GM18909 (cell line): Measurements from ENCODE around the gene GIPC2.
A peak's percentile ranks its signal among the peaks of the same experiment; 100 is the strongest.
"Not testable (repeated sequence)": the region's sequence is repeated elsewhere in the genome, so short reads cannot be mapped to it uniquely, and the experiment has no call there.

Experiments used
- ATAC-seq: cut with Tn5 transposase; IDR thresholded peaks from one replicate; pipeline ENCODE4 v1.9.1; 2021; ENCODE audit warnings: mild to moderate bottlenecking; ENCODE audit not compliant: unreplicated experiment, poor library complexity

Gene GIPC2, protein sequence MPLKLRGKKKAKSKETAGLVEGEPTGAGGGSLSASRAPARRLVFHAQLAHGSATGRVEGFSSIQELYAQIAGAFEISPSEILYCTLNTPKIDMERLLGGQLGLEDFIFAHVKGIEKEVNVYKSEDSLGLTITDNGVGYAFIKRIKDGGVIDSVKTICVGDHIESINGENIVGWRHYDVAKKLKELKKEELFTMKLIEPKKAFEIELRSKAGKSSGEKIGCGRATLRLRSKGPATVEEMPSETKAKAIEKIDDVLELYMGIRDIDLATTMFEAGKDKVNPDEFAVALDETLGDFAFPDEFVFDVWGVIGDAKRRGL

DNA sequence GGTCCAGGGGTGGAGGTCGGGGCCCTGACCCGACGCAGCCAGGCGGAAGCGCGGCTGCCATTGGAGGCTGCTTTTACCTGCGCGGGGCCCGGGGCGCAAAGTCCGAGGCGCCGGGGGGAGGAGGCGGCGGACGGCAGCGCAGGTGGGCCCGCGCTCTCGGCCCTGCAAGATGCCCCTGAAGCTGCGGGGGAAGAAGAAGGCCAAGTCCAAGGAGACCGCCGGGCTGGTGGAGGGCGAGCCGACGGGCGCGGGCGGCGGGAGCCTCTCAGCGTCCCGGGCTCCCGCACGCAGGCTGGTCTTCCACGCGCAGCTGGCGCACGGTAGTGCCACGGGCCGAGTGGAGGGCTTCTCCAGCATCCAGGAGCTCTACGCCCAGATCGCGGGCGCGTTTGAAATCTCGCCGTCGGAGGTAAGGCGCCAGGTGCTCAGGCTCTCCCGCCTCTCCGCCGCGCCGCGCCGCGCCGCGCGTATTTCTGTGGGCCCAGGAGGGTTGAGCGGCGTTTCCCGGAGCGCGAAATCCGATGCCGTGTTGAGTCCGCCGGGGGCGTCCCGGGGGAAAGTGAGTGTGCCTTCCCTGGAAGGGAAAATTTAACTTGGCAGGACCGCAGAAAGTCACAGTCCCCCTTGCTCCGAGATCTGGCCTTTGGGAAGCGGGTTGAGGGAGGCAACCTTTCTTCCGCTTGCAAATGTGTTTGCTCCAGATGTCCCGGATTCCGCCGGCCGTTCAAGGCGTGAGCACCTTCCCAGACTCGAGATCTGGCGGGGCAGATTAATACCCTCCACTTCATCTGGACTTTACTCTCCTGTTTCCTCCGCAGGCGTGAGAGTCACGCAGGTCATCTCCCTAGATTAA lies at the start of gene GIPC2:
Gene GIPC2 (plus strand): TSS at position 41 of the 853 bp plus-strand sequence. CDS start 129 bp downstream, at position 170.
- ATAC-seq, result peak; percentile 53

DNA sequence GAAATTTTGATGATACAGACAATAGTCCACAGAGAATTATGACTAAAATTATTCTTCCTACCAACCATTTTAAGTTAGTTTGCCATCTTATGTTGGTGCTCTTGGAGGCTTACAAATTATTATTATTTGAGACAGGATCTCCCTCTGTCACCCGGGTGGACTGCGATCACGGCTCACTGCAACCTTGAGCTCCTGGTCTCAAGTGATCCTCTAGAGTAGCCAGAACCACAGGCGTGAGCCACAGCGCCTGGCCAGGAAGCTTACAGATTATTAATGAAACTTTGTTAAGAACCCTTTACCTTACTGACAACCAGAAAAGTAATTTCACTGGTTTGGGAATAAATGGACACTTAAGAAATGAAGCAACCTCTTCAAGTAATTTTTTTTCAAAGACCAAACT lies 49.0 kb upstream of the GIPC2 start:
- ATAC-seq, result no peak

DNA sequence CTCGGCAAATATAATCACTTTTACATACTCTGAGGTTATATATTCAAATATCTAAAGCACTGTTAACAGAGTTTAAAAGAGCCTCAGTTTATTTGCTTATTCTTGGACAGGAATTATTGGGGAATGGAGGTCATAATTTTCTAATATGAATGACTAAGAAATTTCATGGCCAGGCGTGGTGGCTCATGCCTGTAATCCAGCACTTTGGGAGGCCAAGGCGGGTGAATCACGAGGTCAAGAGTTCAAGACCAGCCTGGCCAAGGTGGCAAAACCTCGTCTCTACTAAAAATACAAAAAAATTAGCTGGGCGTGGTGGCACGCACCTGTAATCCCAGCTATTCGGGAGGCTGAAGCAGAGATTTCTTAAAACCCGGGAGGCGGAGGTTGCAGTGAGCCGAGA lies 45.2 kb upstream of the GIPC2 start:
- not testable (repeated sequence) for ATAC-seq

DNA sequence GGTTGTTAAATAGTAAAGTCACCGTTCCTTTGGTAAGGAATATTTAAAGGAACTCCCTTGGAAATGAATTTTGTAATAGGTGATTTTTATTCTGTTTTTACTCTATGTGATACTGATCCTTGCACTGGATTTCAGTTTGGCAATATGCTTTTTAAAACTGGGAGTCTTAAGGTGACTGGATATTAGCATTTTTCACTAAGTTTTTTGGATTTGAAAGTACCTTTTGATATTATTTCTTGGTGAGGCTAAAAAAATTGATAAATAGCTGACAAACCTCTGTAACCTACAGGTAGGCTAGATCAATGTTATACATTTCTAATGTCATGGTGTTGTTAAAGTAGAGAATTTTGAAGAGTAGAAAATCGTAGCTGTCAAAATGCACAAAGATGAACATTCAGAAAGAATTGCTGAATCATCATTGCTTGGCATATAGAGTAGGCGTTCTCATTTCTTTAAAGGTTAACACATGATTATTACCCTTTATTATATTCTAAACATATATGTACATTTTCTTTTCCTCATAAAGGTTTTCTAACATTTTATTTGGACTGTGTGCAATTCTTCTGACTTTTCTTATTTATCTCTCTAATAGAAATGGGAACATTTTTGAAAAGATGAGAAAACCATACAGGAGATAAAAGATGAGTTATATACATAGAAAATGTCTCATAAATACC lies 42.6 kb upstream of the GIPC2 start:
- no peak for ATAC-seq

DNA sequence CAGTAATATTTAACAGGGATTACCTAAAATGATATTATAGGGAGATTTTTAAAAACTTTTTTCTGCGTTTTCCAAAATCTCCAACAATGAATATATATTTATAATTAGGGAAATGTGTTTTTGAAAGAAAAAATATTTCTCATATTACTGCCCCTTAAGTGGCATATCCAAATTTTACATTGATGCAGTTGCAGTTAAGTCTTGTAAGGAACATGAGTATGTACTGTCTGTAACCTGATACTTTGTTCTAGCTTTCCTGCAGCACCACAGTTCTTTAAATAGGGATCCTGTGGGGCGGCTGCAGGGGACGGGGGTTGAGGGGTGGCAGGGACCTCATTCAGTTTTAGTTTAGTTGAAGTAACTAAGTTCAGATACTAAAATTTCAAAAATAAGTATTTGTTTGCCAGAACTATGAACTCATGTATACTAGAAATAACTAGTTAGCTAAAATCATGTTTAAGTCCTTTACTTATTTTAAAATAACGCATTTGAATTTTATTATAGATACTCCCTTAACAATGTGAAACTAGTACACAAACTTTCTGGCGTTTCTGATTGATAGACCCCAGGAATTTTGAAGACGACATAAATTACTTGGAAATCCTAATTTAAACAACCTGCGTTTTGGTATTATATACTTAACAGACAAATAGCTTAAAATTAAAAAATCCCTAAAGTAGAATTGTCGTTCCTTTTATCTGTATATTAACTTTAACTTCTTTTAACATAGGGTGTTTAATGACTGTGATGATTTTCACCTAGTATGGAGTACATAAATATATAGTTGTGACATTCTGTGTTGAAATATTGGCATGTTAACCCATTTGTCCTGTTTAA lies 41.7 kb upstream of the GIPC2 start:
- ATAC-seq, result peak; percentile 55

DNA sequence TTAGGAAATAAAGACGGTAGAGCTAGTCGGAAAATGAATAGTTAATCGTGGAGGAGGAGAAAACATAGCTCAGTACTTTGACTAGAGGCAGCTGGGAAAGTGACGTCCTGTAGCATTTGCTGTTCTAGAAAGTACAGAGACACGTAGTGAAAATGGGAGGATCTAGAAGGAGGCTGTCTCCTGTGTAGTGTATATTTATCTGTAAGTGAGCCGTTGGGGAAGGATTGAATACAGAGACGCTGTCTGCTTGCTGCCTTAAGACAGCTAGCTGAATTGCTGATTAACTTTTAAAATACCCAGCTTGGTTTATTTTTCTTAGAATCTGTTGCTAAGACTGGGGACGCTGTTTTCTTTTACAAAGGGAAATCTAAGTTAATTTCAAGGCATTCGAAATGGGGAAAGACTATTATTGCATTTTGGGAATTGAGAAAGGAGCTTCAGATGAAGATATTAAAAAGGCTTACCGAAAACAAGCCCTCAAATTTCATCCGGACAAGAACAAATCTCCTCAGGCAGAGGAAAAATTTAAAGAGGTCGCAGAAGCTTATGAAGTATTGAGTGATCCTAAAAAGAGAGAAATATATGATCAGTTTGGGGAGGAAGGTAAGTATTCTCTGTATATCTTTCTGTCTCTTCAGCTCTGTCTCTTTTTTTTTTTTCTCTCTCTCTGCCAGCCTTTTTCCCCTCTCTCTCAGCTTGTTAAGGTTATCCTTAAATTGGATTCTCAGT lies 40.9 kb upstream of the GIPC2 start, which contains the start of gene DNAJB4:
Gene DNAJB4 (plus strand): TSS at position 221 of the 729 bp plus-strand sequence. CDS start 172 bp downstream, at position 393.
- ATAC-seq, result peak; percentile 98

DNA sequence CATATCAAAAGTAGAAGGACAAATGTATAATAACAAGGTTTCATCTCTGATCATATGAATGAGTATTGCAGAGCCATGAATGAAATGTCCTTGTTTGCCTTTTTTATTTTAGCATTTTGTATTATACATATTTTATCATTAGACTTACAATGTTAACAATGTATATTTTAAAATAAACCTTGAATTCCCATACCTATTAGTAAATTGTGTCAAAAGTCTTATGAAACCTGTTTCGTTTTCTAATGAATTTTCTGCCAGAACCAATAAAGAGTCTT lies 40.4 kb upstream of the GIPC2 start:
- no peak for ATAC-seq

DNA sequence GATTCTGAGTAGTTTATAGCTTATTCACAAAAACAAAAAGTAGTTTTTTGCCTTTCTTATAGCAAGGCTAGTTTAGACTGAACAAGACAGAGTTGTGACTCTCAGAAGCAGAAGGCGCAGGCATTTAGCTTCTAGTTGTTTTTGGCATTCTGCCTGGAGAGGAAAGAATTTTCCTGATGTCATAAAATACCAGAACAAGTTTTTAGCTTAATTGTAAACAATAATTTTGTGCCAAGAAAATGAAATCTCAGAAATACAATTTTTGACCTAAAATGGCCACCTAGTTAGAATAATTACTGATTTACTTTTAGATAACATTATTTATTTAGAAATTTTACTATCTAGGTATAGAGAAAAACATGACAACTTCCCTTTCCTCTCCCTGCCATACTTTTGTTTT lies 40.0 kb upstream of the GIPC2 start:
- no peak for ATAC-seq

DNA sequence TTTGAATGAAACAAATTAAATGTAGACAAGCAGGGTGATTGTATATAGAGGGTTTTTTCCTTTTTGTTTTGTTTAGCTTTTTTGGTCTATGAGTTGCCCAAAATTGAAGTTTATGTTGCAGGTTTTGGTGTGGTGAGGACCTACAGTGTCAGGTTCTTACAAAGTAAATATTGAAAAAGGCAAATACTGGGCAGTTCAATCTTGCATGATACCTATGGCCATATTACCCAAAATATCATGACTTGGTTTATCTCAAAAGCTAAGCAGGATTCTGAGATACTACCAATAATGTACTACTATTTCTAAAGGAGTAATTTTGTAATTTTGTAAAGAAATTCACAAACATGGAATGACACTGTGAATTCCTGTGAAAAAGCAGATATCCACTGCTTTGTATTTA lies 39.2 kb upstream of the GIPC2 start:
- ATAC-seq, result no peak

DNA sequence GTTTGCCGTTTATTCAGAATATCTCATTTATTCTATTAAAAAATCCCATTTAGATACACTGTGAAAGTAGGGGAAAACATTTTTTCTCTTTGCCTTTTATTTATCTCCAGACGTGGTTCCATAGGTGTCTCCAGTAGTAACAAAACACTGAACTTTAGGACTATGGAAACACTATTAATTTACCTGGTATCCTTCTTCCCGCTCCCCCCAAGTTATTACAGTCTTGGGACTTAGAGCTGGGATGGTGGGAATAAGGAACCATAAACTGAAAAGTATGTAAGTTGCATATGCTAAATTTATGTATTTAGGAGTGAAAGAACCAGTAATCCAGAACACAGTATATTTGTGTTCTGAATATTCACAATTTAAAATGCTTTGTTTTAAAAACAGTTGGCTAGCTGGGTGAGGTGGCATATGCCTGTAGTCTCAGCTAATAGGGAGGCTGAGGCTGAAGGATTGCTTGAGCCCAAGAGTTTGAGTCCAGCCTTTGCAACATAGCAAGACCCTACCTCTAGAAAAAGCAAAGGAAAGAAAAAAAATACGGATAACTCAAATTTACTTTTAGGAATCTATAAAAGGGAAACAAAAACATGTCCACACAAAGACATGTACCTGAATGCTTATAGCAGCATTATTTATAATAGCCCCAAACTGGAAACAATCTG lies 38.0 kb upstream of the GIPC2 start:
- no peak for ATAC-seq

DNA sequence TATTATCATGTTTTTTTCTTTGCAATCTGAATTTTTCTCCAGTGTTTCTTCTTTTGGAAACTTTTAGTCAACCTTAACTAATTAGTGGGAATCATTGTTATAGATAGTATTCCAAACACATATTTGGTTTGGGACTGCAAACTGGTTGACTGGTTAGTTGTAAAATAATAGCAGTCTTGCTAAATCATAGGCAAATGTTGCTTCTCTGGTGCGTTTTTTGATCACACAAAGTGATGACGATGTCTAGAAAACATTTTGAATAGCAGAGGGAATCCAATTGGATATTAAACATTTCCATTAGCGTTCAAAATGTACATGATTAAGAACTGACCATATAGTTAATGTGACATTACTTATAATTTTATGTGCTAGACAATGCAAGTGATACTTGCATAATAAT lies 36.5 kb upstream of the GIPC2 start:
- ATAC-seq, result no peak

DNA sequence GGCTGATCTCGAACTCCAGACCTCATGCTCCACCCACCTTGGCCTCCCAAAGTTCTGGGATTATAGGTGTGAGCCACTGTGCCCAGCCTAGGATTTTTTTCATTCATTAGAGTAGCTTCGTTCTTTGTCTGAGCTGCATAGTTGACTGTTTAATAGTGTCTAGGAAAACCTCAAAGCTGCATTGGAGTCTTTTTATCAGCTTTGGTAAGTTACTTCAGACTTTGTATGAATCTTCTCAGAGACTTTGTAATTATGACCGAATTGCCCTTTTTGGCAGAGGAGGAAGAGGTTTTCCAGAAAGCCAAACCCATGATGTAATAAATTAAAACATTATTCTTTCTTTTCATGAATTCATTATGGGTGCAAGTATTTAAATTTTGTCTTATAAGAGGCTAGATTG lies 35.9 kb upstream of the GIPC2 start:
- no peak for ATAC-seq

DNA sequence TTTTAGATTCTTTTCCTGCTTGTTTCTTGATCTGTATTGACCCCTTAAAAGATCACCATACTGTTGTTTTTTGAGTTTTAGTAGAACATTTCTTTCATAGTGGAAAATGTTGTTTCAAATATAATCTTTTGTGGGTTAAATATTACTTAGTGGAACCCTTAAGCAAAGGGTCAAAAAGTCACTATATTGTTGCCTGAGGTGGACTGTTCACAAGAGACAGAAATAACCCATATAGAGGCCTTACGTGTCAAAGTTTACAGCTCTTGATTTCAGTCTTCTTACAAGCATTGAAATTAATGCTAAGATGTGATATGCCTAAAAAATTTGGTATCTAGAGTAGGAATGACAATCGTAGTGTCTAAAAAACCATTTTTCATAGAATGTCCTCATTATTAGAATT lies 34.7 kb upstream of the GIPC2 start:
- ATAC-seq, result peak; percentile 59

DNA sequence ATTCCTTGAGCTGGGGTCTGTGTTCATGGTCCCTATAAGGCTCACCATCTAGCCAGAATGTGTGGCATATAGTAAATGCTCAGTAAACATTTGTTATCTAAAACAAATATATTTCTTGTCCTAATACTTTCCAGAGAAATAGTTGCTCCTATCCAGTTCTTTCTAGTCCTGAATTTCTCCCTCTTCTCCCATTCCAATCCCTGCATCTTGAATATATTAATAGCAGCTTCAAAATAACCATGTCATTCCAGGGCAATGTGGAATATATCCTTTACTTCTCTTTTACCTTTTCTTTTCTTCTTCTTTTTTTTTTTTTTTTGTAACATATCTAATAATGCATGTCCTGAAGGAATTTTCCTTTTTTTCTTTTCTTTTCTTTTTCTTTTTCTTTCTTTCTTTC lies 30.6 kb upstream of the GIPC2 start:
- no peak for ATAC-seq

DNA sequence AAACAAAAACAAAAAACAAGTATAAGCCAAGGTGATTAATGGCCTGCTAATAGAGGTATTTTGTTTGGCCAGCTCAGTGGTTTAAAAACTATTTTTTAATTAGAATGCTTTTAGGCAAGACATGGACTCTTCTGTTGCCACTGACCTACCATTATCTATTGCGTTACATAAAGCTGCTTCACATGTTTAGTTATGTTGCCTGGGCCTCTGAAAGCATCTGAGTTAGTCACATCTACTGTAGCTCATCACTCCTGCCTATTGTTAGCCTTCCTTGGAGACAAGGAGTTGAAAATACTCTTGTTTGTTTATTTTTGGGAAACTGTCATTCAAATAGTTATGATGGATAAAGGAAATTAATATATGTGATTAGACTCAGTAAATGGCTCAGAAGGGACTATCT lies 26.7 kb upstream of the GIPC2 start:
- no peak for ATAC-seq

DNA sequence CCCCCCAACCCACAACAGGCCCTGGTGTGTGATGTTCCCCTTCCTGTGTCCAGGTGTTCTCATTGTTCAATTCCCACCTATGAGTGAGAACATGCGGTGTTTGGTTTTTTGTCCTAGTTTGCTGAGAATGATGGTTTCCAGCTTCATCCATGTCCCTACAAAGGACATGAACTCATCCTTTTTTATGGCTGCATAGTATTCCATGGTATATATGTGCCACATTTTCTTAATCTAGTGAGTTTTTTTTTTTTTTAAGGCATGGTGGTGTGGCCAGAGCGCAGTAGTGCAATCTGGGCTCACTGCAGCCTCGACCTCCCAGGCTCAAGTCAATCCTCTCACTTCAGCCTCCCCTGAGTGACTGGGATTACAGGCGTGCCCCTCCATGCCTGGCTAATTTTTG lies 24.6 kb upstream of the GIPC2 start:
- not testable (repeated sequence) for ATAC-seq

DNA sequence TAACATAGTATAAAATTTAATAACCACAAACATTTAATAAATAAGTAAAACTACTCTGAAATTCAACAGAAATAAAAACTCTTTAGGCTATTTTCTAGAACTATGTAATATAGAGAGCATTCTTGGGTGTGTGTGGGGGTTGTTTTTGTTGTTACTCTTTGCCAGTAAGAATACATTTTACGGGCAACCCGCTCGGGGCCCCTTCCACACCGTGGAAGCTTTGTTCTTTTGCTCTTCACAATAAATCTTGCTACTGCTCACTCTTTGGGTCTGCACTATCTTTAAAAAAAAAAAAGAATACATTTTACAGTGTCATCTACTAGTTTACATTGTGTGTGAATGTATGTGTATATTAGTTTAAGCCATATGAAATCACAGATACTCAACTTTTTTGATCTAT lies 16.0 kb upstream of the GIPC2 start:
- ATAC-seq, result no peak

DNA sequence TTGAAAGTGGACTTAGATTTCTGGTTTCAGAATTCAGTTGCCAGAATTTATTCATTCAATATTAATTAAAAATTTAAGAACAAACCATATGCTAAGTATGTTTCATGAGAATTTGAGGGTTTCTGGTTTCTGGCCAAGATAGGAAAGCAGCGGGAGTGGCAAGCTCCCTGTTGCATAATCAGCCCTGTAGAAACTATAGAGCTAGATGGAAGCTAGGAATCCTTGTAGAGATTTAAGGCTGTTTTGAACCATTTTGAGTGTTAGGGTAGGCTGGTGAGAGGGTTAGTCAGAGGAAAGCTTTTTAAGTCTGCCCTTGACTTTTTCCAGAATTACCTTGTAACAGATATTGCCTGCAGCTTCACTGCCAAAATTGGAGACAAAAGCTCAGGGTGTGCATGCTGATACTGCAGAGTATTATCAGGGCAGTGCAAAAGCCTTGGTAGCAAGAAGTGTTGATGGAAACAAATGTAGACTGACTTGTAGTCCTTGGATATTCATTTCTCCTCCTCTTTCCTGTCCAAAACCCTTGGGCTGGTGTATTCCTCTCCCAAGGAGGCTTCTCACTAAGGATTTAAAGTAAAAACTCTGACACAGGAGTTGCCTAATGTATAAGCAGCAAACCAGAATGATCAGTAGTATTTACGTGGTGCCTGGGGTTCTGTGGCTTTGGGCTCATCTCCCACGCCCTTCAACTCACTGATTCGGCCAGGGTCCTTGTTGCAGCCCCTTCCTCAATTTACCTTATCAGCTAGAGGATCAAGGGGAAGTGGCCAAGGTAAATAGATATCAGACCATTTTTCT lies 12.6 kb upstream of the GIPC2 start:
- ATAC-seq, result no peak
